NCI-H510A treated with DMSO at 0.1 percent for 48 hours (cell line): ENCODE measurements around the gene DHPS.
"Not testable (repeated sequence)": the region's sequence is repeated elsewhere in the genome, so short reads cannot be mapped to it uniquely, and the experiment has no call there.

Source experiments
- DNase-seq: peaks from one replicate; lab custom pipeline; 2025; lab: John Stamatoyannopoulos, UW

Gene DHPS

DNA sequence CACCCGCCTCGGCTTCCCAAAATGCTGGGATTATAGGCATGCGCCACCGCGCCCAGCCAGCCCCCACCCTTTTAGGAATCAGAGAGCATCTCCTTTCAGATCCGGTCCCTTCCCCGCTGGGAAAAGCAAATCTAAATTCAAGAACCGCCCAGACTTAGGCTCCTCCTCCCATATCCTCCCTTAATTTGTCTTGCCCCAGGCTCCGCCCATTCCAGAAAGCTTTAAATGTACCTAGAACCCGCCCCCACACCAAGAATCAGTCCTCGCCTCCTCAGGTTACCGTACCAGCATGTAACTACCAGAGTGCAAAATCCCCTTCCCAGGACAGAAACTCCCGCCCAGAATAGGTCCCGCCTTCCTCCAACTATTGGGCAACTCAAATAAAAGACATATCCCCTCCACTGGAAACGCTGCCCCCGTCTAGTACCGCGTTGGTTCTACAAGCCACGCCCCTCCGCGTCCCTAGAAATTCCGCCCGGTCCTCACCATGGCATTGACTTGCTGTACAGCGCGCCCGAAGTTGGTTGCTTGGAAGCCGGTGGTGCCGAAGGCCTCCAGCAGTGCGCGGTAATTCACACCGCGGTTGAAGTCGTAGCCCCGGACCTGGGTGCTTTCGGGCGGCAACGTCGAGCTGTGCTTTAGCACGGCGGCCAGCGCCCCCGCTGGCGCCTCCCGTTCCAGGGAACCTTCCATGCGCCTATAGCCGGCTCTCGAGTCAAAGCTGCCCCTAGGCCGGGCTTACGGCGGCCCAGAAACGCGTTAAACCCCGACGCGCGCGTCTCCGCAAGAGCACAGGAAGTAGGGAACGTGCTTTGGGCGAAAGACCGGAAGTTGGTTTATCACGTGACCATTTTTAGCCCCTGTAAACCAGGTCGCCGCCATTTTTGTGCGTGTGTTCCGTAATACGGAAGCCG lies at the start of gene DHPS:
TSS of gene DHPS (minus strand) at position 807 of the 914 bp plus-strand sequence. CDS start at position 693, 114 bp downstream.
- peak; percentile 97 for DNase-seq

DNA sequence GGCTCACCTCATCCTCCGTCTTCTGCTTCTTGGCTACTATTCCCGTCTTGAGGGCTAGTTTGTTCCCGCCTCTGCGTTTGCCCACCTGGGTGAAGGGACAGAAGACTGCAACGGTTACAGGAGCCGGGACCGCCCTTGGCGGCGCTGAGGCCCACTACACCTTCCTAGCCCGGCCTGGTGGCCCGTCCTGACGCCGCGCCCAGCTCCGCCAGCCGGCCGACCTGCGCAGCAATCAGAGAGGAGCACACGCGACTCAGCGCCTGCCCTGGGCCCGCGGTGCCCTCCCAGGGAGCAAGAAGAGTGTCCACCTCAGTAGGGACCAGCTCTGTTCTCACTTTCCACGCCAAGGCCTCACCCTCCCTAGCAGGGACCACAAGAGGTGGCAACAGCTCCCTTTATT lies 49.7 kb upstream of the DHPS start:
- no peak for DNase-seq

- no peak for DNase-seq
These were observed 48.4 kb upstream of the DHPS start for GRCh38 chr19:12730064-12730463.

GRCh38 chr19:12727745-12728433 lies 46.2 kb upstream of the DHPS start:
- no peak for DNase-seq

GRCh38 chr19:12726988-12727316 lies 45.3 kb upstream of the DHPS start:
- DNase-seq = no peak

DNA sequence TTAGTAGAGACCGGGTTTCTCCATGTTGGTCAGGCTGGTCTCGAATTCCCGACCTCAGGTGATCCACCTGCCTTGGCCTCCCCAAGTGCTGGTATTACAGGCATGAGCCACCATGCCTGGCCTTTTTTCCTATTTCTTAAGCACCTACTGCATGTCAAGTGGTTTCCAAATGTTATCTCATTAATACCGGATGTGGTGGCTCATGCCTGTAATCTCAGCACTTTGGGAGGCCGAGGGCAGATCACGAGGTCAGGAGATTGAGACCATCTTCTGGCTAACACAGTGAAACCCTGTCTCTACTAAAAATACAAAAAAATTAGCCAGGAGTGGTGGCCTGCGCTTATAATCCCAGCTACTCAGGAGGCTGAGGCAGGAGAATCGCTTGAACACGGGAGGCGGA lies 43.9 kb upstream of the DHPS start:
- not testable (repeated sequence) for DNase-seq

DNA sequence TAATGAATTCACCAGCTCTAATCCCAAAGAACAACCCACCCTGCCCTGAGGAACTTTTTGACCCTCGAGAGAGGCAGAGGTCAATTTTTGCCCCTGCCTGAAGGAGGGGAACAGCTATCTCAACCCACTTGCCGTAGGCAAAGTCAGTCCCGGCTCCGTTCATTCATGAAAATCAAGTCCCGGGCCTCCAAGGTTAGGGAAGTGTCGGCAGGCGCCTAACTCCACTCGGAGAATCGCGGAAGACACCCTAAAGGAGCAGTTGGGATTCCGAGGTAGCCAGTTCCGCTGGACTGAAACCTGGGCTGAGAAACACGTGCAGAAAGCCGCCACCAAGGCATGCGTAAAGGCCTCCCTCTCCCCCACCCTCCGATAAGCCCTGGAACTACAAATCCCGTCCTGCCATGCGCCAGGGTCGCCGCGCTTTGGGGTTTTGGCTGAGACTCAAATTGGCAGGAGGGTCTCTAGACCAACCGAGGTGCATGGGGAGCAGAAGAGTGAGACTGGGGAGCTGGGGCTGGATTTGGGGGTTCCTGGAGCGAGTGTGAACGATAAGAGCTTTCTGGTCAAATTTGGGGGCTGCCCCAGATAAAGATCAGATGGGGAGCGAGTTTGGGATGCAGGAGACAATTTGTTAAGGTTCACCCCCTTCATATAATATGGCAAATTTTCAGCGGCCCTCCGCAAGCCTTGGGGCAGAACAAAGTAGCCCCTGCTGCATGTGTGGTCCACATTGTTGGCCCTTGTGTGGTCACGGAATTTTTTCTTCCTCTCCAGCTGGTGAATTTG lies 42.2 kb upstream of the DHPS start, which contains the start of gene TNPO2:
TSS of gene TNPO2 (minus strand) at position 292 of the 786 bp plus-strand sequence. CDS start 2,955 bp downstream, outside the sequence.
- DNase-seq = peak; percentile 65

- peak; percentile 36 for DNase-seq
These were observed 41.6 kb upstream of the DHPS start for GRCh38 chr19:12723381-12723640.

DNA sequence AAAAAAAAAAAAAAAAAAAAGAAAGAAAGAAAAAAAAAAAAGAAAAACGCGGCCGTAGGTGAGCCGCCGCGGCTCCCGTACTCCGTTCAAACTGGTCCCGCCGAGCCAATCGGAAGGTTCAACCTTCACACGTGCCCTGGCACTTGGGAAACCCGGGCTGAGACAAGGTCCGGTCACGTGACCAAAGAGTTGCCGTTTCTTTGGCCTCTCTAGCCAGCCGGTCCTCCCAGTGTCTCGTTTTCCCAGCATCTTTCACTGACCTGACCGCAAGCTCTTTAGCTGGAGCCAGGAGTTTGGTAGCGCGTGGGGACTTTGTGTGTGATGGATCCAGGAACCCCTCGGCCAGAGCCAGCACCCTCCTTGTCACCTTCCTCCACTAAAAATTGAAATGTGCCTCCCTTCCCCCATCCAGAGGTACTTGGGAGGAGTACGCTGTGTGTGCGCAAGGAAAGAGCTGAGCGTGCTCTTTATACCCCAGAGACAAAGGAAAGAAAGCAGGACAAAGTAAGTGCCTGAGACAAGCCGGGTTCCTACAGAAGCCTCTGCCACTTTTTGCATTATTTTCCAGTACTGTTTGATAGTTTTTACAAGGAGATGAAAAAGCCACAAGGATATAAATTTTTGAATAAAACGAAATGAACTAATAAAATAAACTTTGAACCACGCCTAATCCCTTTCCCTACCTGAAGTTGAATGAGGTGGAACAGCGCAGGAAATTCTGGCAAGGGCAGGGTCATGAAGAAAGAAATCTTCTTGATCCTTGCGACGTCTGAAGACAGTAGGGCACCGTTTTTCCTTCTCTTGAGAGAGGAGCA lies 41.1 kb upstream of the DHPS start:
- DNase-seq = peak; percentile 94

DNA sequence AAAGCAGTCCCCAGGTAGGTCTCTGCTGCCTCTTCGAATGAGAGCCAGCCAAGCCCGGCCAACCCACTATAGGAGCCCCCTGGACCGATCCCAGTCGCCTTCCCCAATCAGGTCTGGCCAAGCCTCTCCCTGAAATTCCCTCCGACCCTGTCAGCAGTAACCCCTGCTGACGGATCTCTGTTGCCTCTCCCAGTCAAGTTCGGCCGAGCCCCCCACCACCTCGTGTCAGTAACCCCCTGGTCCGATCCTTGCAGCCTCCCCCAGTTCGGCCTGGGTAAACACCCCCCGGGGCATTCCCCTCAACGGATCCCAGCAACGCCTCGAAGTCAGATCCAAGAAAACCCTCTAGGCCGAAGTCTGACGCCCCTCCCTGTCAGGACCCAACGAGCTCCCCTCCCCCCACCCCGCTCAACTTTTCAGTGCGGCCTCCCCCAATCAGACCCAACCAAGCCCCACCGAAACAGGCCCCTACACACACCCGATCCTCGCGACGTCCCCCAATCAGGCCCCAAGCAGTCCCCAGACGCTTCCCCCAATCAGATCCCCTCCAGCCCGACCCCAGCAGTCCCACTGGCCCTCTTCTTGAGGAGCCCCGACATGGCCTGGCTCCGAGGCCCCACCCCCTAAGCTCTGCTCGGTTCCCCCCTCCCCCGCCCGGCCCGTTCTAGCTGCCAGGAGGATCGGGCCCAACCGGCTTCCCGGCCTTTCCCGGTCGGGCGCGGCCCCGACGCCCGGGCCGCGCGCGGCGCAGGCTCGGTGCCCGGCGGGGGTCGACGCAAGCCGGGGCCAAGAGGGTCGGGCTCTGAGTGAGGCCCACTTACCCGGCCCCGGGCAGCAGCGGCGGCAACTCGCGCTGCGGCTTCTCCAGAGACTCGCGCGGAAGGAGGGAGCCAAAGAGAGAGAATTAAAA lies 40.2 kb upstream of the DHPS start:
- DNase-seq = peak; percentile 34

- no peak for DNase-seq
These were observed 39.4 kb upstream of the DHPS start for GRCh38 chr19:12720851-12721655.

GRCh38 chr19:12720296-12720695 lies 38.6 kb upstream of the DHPS start:
- DNase-seq = no peak

DNA sequence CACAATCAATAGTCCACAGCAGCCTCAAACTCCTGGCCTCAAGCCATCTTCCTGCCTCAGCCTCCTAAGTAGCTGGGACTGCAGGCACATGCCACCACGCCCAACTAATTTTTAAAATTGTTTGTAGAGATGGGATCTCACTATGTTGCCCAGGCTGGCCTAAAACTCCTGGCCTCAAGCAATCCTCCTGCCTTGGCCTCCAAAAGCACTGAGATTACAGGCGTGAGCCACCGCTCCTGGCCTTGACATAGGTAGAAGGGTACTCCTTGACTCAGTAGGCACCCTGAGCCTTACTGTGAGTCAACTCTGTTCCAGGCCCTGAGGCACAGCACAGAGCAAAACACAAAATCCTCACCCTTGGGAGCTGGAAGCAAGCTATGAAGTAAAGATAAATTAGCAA lies 34.2 kb upstream of the DHPS start:
- no peak for DNase-seq

- no peak for DNase-seq
These were observed 33.4 kb upstream of the DHPS start for GRCh38 chr19:12715102-12715501.

GRCh38 chr19:12713304-12713703 lies 31.6 kb upstream of the DHPS start:
- not testable (repeated sequence) for DNase-seq

GRCh38 chr19:12712077-12712476 lies 30.4 kb upstream of the DHPS start:
- not testable (repeated sequence) for DNase-seq

GRCh38 chr19:12711187-12711586 lies 29.5 kb upstream of the DHPS start:
- DNase-seq = no peak

GRCh38 chr19:12708641-12709040 lies 27.0 kb upstream of the DHPS start:
- no peak for DNase-seq

- DNase-seq = no peak
These were observed 24.6 kb upstream of the DHPS start for GRCh38 chr19:12706332-12706718.
